MM.1S (cell line): ENCODE data around the gene GOLGA8K.
"Not testable (repeated sequence)": the region's sequence is repeated elsewhere in the genome, so short reads cannot be mapped to it uniquely, and the experiment has no call there.

Experiments
- CTCF ChIP-seq: fragments of 300-600 bp; sonication (generic); IDR thresholded peaks from 2 replicates; pipeline ENCODE4 v1.5.1; 2016; ENCODE audit warnings: antibody characterized with exemption, low read length, mixed read lengths
- EZH2phosphoT487 ChIP-seq: fragments of 300-600 bp; sonication (generic); IDR thresholded peaks from 2 replicates; pipeline ENCODE4 v1.6.1; 2018; ENCODE audit warnings: antibody characterized with exemption, low read length

GRCh38 chr15:32385823-32386495, 17.1 kb downstream of the GOLGA8K start:
- TF ChIP-seq CTCF, EZH2phosphoT487: not testable (repeated sequence)
